K562 (cell line): ENCODE results near the gene TMEM89. TPM values are rescaled to one million over a fixed set of nuclear protein-coding genes. Genes with fewer than 3 reads are reported as not detected.

Source experiments
- ATAC-seq: fragments of 200-7000 bp; cut with Tn5 transposase; 3 replicates; pipeline ENCODE4 v1.9.1; 2020; ENCODE audit warnings: moderate library complexity
- BruUV-seq: library from RNA; stranded (reverse); fragments of 400-500 nt; replicated peaks from 2 replicates; lab custom pipeline; 2021; lab: Mats Ljungman, UMichigan
- CTCF ChIA-PET: fragments of 300-600 bp; formaldehyde crosslinking; extraction: SDS; loops from one replicate; lab custom pipeline; 2021; ENCODE audit warnings: low intra/inter-chr PET ratio; lab: Yijun Ruan, JAX
- POLR2A ChIA-PET: fragments of 300-600, 350-650 bp; sonication (Branson Sonifier 250); formaldehyde crosslinking; extraction: SDS; loops from one replicate; lab custom pipeline; 2021; ENCODE audit warnings: antibody characterized with exemption, inconsistent platforms; lab: Yijun Ruan, JAX
- DNase-seq, 4 experiments: peaks; one replicate each; pipeline versions ENCODE4 v3.0.0 to v3.0.0-alpha.2; 2011 to 2018; ENCODE audit warnings: low spot score in 3 of 4, mixed read lengths in 3 of 4; ENCODE audit errors: extremely low read depth in 1 of 4
- FAIRE-seq: peaks from 2 replicates; lab custom pipeline; 2011; peaks lifted over from hg19 to GRCh38; lab: Jason Lieb, UNC
- H2AFZ ChIP-seq: 2 replicates; pipeline ENCODE4 v1.6.0; 2011; ENCODE audit warnings: low read depth, low read length, control low read depth, inconsistent platforms
- H3K27ac ChIP-seq: fragments of 200-600 bp; 3 replicates; pipeline ENCODE4 v1.8.0; 2011; ENCODE audit warnings: low read depth, mild to moderate bottlenecking, control low read depth, inconsistent platforms, low read length, moderate library complexity, mixed read lengths; ENCODE audit errors: extremely low read depth
- H3K27me3 ChIP-seq, 2 experiments: fragments of 300-600 bp in 1 of 2; 2 replicates in 1 of 2; 3 replicates in 1 of 2; pipeline versions ENCODE4 v1.6.0 to v1.8.0; 2011; ENCODE audit warnings: inconsistent platforms in 2 of 2, low read length in 2 of 2, mild to moderate bottlenecking in 1 of 2, mixed read lengths in 1 of 2, moderate library complexity in 1 of 2; ENCODE audit not compliant: control insufficient read depth in 2 of 2, insufficient read depth in 2 of 2
- H3K36me3 ChIP-seq: fragments of 300-600 bp; 3 replicates; pipeline ENCODE4 v1.8.0; 2011; ENCODE audit warnings: mild to moderate bottlenecking, low read length, inconsistent platforms; ENCODE audit not compliant: control insufficient read depth, insufficient read depth
- H3K4me1 ChIP-seq, 2 experiments: fragments of 200-600 bp in 1 of 2; replicated peaks in 1 of 2; 2 replicates in 1 of 2; 3 replicates in 1 of 2; pipeline versions ENCODE4 v1.5.1 to v1.8.0; 2011; ENCODE audit warnings: inconsistent platforms in 2 of 2, low read length in 2 of 2, mild to moderate bottlenecking in 1 of 2, mixed read lengths in 1 of 2, moderate library complexity in 1 of 2; ENCODE audit not compliant: control insufficient read depth in 2 of 2, insufficient read depth in 2 of 2
- H3K4me2 ChIP-seq: 2 replicates; pipeline ENCODE4 v1.6.1; 2011; ENCODE audit warnings: low read length, control low read depth, inconsistent platforms, mixed read lengths; ENCODE audit not compliant: insufficient read depth
- H3K4me3 ChIP-seq: fragments of 200-600 bp; sonication (generic), shearing (Covaris generic); 2 replicates; pipeline ENCODE4 v1.5.1; 2016; ENCODE audit warnings: control low read depth, inconsistent platforms
- H3K79me2 ChIP-seq: fragments of 200-600 bp; 3 replicates; pipeline ENCODE4 v1.8.0; 2011; ENCODE audit warnings: low read length, inconsistent platforms; ENCODE audit not compliant: control insufficient read depth, insufficient read depth
- H3K9ac ChIP-seq, 2 experiments: 2 replicates each; pipeline versions ENCODE4 v1.6.0 to v1.6.1; 2011; ENCODE audit warnings: low read depth in 2 of 2, low read length in 2 of 2, control low read depth in 1 of 2, inconsistent platforms in 1 of 2, mild to moderate bottlenecking in 1 of 2, mixed read lengths in 1 of 2; ENCODE audit not compliant: insufficient read depth in 1 of 2
- H3K9me1 ChIP-seq: one replicate; pipeline ENCODE4 v1.6.0; 2011; ENCODE audit warnings: inconsistent platforms, mild to moderate bottlenecking, low read length, moderate library complexity; ENCODE audit not compliant: control insufficient read depth, insufficient read depth
- H3K9me3 ChIP-seq: replicated peaks from 2 replicates; pipeline ENCODE4 v1.5.1; 2011; ENCODE audit warnings: low read depth, low read length, inconsistent platforms; ENCODE audit not compliant: control insufficient read depth, insufficient read depth
- H4K20me1 ChIP-seq: replicated peaks from 2 replicates; pipeline ENCODE4 v1.6.1; 2011; ENCODE audit warnings: low read length, inconsistent platforms, mixed read lengths; ENCODE audit not compliant: control insufficient read depth, insufficient read depth
- ARID3B ChIP-seq: fragments of 250-450 bp; sonication (Bioruptor Pico); IDR thresholded peaks from 2 replicates; pipeline ENCODE4 v1.4.0; 2020; ENCODE audit warnings: borderline replicate concordance
- IRF2 ChIP-seq: sonication (generic); formaldehyde crosslinking; IDR thresholded peaks from 2 replicates; pipeline ENCODE4 v1.8.1; 2022; ENCODE audit warnings: mild to moderate bottlenecking, missing genetic modification reagents
- NR2C1 ChIP-seq, 2 experiments: fragments of 450-650 bp; IDR thresholded peaks; 2 replicates each; pipeline ENCODE4 v1.6.1; 2017; ENCODE audit warnings: mild to moderate bottlenecking in 2 of 2, antibody characterized with exemption in 1 of 2, inconsistent platforms in 1 of 2, missing compliant biosample characterization in 1 of 2, missing genetic modification characterization in 1 of 2
- ZNF592 ChIP-seq: fragments of 450-650 bp; IDR thresholded peaks from 2 replicates; pipeline ENCODE4 v1.6.1; 2017; ENCODE audit warnings: antibody characterized with exemption, mild to moderate bottlenecking
- WGBS: fragments of 100-300 bp; shearing (Covaris generic); methylation state at CpG from one replicate; pipeline ENCODE4 v1.1.6; 2016; ENCODE audit warnings: low coverage, mixed read lengths; ENCODE audit not compliant: insufficient coverage; ENCODE audit errors: missing lambda C conversion rate; 5-methylcytosine and 5-hydroxymethylcytosine counted together
- in situ Hi-C: fragments of 300-500 bp; cut with MboI; formaldehyde crosslinking; loops from 4 replicates; pipeline ENCODE4 v1.15.0; 2018; ENCODE audit warnings: inconsistent platforms, mixed read lengths
- intact Hi-C: fragments of 100-400 bp; cut with micrococcal nuclease; formaldehyde crosslinking; loops from 2 replicates; pipeline ENCODE4 v1.14.2; 2022
- polyA plus RNA-seq, 8 experiments: library from polyadenylated mRNA; depleted of rRNA in 4 of 8; stranded (reverse) in 5 of 8; unstranded in 3 of 8; fragments of >200 nt; fragmentation: Nextera tagmentation in 2 of 8; fragmentation: Illumina TruSeq in 1 of 8; extraction: Ambion mirVana in 2 of 8; extraction: Trizol in 1 of 8; gene quantifications; 2 replicates each; pipeline versions ENCODE4 v1.2.1 to v1.2.3, GENCODE V29; 2011 to 2014; ENCODE audit warnings: inconsistent platforms in 1 of 8, missing spikeins in 1 of 8
- total RNA-seq, 7 experiments: library from RNA; depleted of rRNA in 6 of 7; stranded (reverse); fragments of >200 nt in 6 of 7; fragmentation: Illumina TruSeq in 2 of 7; extraction: Trizol in 2 of 7; gene quantifications; 2 replicates each; pipeline versions ENCODE4 v1.2.1 to v1.2.3, GENCODE V29; 2011 to 2021; ENCODE audit warnings: low replicate concordance in 1 of 7

Gene TMEM89
- total and polyA plus RNA-seq, 9 of the 15 experiments (the other 6 are each of a cell fraction or from before 2014, with no cell fraction given): not detected

- ChIA-PET CTCF (no interaction called here), POLR2A (interaction anchor here (1.0 kb wide), 1 partner anchor 20 kb away, joined by 5 read pairs; no protein-coding TSS in a partner anchor)
- WGBS: 17% methylated on average over 3 of the region's 4 CpGs
- BruUV-seq: no TSS peak
- no peak overlapping the region for H3K9ac ChIP-seq
- no peaks in the 10 kb centered on the region for H3K27me3 ChIP-seq
- H3K4me3 ChIP-seq: no peak overlapping the region
- in situ Hi-C loops: no loop called here
- H3K9me1 ChIP-seq: no peaks in the 10 kb centered on the region
- no peaks in the 10 kb centered on the region for H4K20me1 ChIP-seq
- intact Hi-C loops: no loop called here
- H2AFZ ChIP-seq: no peak overlapping the region
- no peak overlapping the region for H3K4me2 ChIP-seq
- ATAC-seq (no peak), FAIRE-seq (no peak), DNase-seq (no peak)
- no peak overlapping the region for H3K27ac ChIP-seq
- no peak for TF ChIP-seq ZNF592
- TF ChIP-seq IRF2 (CRISPR knock-in tag): no peak
- TF ChIP-seq NR2C1 (IDR thresholded peaks at IDR 0.05): peak; percentile 67
- TF ChIP-seq NR2C1 (tag; IDR thresholded peaks at IDR 0.05): peak; percentile 67
- TF ChIP-seq ARID3B (CRISPR knock-in tag): no peak
- no peaks in the 10 kb centered on the region for H3K9me3 ChIP-seq
- H3K79me2 ChIP-seq: no peaks in the 10 kb centered on the region
- no peaks in the 10 kb centered on the region for H3K36me3 ChIP-seq
- 0 out of 5 replicates have a peak, but pooled peaks cover 0 to 3% of the 10 kb centered on the region in 2 experiments for H3K4me1 ChIP-seq
Measured at GRCh38 chr3:48576647-48577046, 44.9 kb downstream of the TMEM89 start.
